HEK293T (cell line): ENCODE data around the gene ZBTB4.

Experiments used
- SUZ12 ChIP-seq: fragments of 450-650 bp; IDR thresholded peaks from 2 replicates; pipeline ENCODE4 v1.6.1; 2016; ENCODE audit warnings: mild to moderate bottlenecking
- TARDBP ChIP-seq: fragments of 450-650 bp; IDR thresholded peaks from 2 replicates; pipeline ENCODE4 v1.6.1; 2016

- TF ChIP-seq SUZ12 (no peak), TARDBP (no peak)
Observed at GRCh38 chr17:7528842-7529241, 49.4 kb upstream of the ZBTB4 start.
